Upper lobe of left lung (tissue), 4 donors: Measurements from ENCODE around the gene EXOC6.

ENCODE experiments used
- POLR2A ChIP-seq, 4 donors: fragments of 450-650 bp; IDR thresholded peaks; one replicate each; pipeline ENCODE4 v1.5.1; 2016 to 2017; ENCODE audit warnings: antibody characterized with exemption in 4 of 4, mild to moderate bottlenecking in 2 of 4
- POLR2AphosphoS5 ChIP-seq, 2 donors: sonication (generic); formaldehyde crosslinking; IDR thresholded peaks; one replicate each; pipeline ENCODE4 v1.5.1; 2017; ENCODE audit warnings: antibody characterized with exemption in 2 of 2
- TF ChIP-seq, protein P1 (sequence below), 6 experiments: fragments of 450-650 bp in 4 of 6; fragments of 200-600 bp in 2 of 6; sonication (generic) in 2 of 6; IDR thresholded peaks; one replicate each; pipeline ENCODE4 v1.5.1; 2016 to 2019; ENCODE audit warnings: antibody characterized with exemption in 6 of 6

GRCh38 chr10:92892691-92893054, 44.4 kb downstream of the EXOC6 start:
- TF ChIP-seq, protein P1, sequence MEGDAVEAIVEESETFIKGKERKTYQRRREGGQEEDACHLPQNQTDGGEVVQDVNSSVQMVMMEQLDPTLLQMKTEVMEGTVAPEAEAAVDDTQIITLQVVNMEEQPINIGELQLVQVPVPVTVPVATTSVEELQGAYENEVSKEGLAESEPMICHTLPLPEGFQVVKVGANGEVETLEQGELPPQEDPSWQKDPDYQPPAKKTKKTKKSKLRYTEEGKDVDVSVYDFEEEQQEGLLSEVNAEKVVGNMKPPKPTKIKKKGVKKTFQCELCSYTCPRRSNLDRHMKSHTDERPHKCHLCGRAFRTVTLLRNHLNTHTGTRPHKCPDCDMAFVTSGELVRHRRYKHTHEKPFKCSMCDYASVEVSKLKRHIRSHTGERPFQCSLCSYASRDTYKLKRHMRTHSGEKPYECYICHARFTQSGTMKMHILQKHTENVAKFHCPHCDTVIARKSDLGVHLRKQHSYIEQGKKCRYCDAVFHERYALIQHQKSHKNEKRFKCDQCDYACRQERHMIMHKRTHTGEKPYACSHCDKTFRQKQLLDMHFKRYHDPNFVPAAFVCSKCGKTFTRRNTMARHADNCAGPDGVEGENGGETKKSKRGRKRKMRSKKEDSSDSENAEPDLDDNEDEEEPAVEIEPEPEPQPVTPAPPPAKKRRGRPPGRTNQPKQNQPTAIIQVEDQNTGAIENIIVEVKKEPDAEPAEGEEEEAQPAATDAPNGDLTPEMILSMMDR (IDR thresholded peaks at IDR 0.05): no peak
- no peak for TF ChIP-seq POLR2AphosphoS5 (IDR thresholded peaks at IDR 0.05)
- TF ChIP-seq POLR2A (IDR thresholded peaks at IDR 0.05): no peak
